H1 (cell line): ENCODE measurements around the gene TROAP. TPM values are rescaled to one million over a fixed set of nuclear protein-coding genes. Genes with fewer than 3 reads are reported as not detected.
"Not testable (repeated sequence)": the region's sequence is repeated elsewhere in the genome, so short reads cannot be mapped to it uniquely, and the experiment has no call there.

Source experiments
- CTCF ChIA-PET: fragments of 300-600 bp; sonication (Branson Sonifier 250); formaldehyde crosslinking; loops from one replicate; lab custom pipeline; 2021; ENCODE audit not compliant: partially characterized antibody; lab: Charles Lee
- POLR2A ChIA-PET: fragments of 300-600 bp; sonication (Branson Sonifier 250); formaldehyde crosslinking; loops from one replicate; lab custom pipeline; 2021; ENCODE audit warnings: inconsistent platforms; ENCODE audit not compliant: partially characterized antibody; lab: Charles Lee
- DNase-seq, 2 experiments: peaks; one replicate each; pipeline versions ENCODE4 v3.0.0 to v3.0.0-alpha.2; 2010 to 2022; ENCODE audit warnings: low spot score in 2 of 2, low read depth in 1 of 2, mixed read lengths in 1 of 2
- FAIRE-seq: peaks from 2 replicates; lab custom pipeline; 2011; peaks lifted over from hg19 to GRCh38; lab: Jason Lieb, UNC
- H2AFZ ChIP-seq: 2 replicates; pipeline ENCODE4 v1.8.1; 2012; ENCODE audit warnings: low read length, inconsistent platforms
- H2AK5ac ChIP-seq: 2 replicates; pipeline ENCODE4 v1.6.1; 2013; ENCODE audit warnings: low read depth, low read length
- H2BK120ac ChIP-seq: replicated peaks from 2 replicates; pipeline ENCODE3; 2013; ENCODE audit warnings: low read depth, low read length, inconsistent platforms
- H2BK12ac ChIP-seq: 2 replicates; pipeline ENCODE4 v1.6.1; 2013; ENCODE audit warnings: low read depth, low read length
- H2BK15ac ChIP-seq: 2 replicates; pipeline ENCODE4 v1.6.1; 2013; ENCODE audit warnings: low read length
- H2BK20ac ChIP-seq: 2 replicates; pipeline ENCODE4 v1.6.1; 2013; ENCODE audit warnings: low read length
- H2BK5ac ChIP-seq: 2 replicates; pipeline ENCODE4 v1.6.1; 2013; ENCODE audit warnings: low read depth, low read length
- H3K14ac ChIP-seq: 2 replicates; pipeline ENCODE4 v1.6.1; 2013; ENCODE audit warnings: inconsistent platforms; ENCODE audit not compliant: insufficient read length
- H3K18ac ChIP-seq: 2 replicates; pipeline ENCODE4 v1.6.1; 2013; ENCODE audit warnings: low read length; ENCODE audit errors: extremely low read depth
- H3K23ac ChIP-seq: 2 replicates; pipeline ENCODE4 v1.6.1; 2013; ENCODE audit warnings: inconsistent platforms; ENCODE audit not compliant: insufficient read length
- H3K23me2 ChIP-seq: 2 replicates; pipeline ENCODE4 v1.6.1; 2013; ENCODE audit warnings: low read depth, low read length
- H3K27ac ChIP-seq: 2 replicates; pipeline ENCODE4 v1.6.1; 2011; ENCODE audit warnings: low read depth, low read length, inconsistent platforms
- H3K27me3 ChIP-seq, 4 experiments: replicated peaks in 1 of 4; 1 replicate in 1 of 4; 2 replicates in 3 of 4; pipeline versions ENCODE4 v1.6.1 to v1.8.1; 2011 to 2013; ENCODE audit warnings: low read length in 3 of 4, mild to moderate bottlenecking in 3 of 4, inconsistent platforms in 2 of 4, mixed read lengths in 2 of 4, moderate library complexity in 1 of 4; ENCODE audit not compliant: control insufficient read depth in 3 of 4, insufficient read depth in 3 of 4; ENCODE audit errors: extremely low read depth in 1 of 4
- H3K36me3 ChIP-seq, 4 experiments: 2 replicates each; pipeline versions ENCODE4 v1.6.1 to v1.8.1; 2011 to 2013; ENCODE audit warnings: mild to moderate bottlenecking in 4 of 4, low read length in 3 of 4, moderate library complexity in 2 of 4, control low read depth in 1 of 4, inconsistent platforms in 1 of 4; ENCODE audit not compliant: insufficient read depth in 4 of 4, control insufficient read depth in 2 of 4
- H3K4ac ChIP-seq: replicated peaks from 2 replicates; pipeline ENCODE3; 2013; ENCODE audit warnings: low read length, low read depth, mixed read lengths, inconsistent platforms; ENCODE audit not compliant: insufficient read length
- H3K4me1 ChIP-seq, 4 experiments: replicated peaks in 1 of 4; 1 replicate in 1 of 4; 2 replicates in 3 of 4; pipeline versions ENCODE4 v1.6.1 to v1.8.1; 2011 to 2013; ENCODE audit warnings: low read length in 3 of 4, inconsistent platforms in 2 of 4, mixed read lengths in 1 of 4; ENCODE audit not compliant: insufficient read depth in 4 of 4, control insufficient read depth in 3 of 4
- H3K4me2 ChIP-seq, 2 experiments: 2 replicates each; pipeline versions ENCODE4 v1.6.1 to v1.8.1; 2011 to 2013; ENCODE audit warnings: low read depth in 2 of 2, low read length in 2 of 2, control low read depth in 1 of 2, inconsistent platforms in 1 of 2, mild to moderate bottlenecking in 1 of 2; ENCODE audit not compliant: insufficient read depth in 1 of 2
- H3K4me3 ChIP-seq, 4 experiments: fragments of 200-600, 300-600 bp in 1 of 4; sonication (generic), shearing (Covaris generic), sonication (Bioruptor Twin) in 1 of 4; 2 replicates each; pipeline versions ENCODE4 v1.5.1 to v1.8.1; 2011 to 2016; ENCODE audit warnings: low read length in 4 of 4, low read depth in 3 of 4, control low read depth in 2 of 4, inconsistent platforms in 2 of 4, mild to moderate bottlenecking in 2 of 4, mixed read lengths in 1 of 4, moderate library complexity in 1 of 4; ENCODE audit not compliant: insufficient read depth in 2 of 4; ENCODE audit errors: extremely low read depth in 1 of 4
- H3K56ac ChIP-seq: replicated peaks from 2 replicates; pipeline ENCODE3; 2013; ENCODE audit warnings: low read depth, mild to moderate bottlenecking, mixed read lengths, low read length, inconsistent platforms; ENCODE audit not compliant: insufficient read length
- H3K79me1 ChIP-seq: 2 replicates; pipeline ENCODE4 v1.6.1; 2013; ENCODE audit warnings: low read depth, low read length, control low read depth
- H3K79me2 ChIP-seq, 2 experiments: 2 replicates each; pipeline versions ENCODE4 v1.6.1 to v1.8.1; 2012 to 2013; ENCODE audit warnings: low read length in 2 of 2, mild to moderate bottlenecking in 2 of 2, inconsistent platforms in 1 of 2; ENCODE audit not compliant: insufficient read depth in 2 of 2, control insufficient read depth in 1 of 2
- H3K9ac ChIP-seq, 4 experiments: replicated peaks in 1 of 4; 1 replicate in 1 of 4; 2 replicates in 3 of 4; pipeline versions ENCODE4 v1.6.1 to v1.8.1; 2011 to 2013; ENCODE audit warnings: low read depth in 3 of 4, low read length in 3 of 4, control low read depth in 2 of 4, mild to moderate bottlenecking in 2 of 4, moderate library complexity in 2 of 4, inconsistent platforms in 1 of 4; ENCODE audit errors: extremely low read depth in 1 of 4
- H3K9me3 ChIP-seq, 2 experiments: 2 replicates each; pipeline versions ENCODE4 v1.6.1 to v1.8.1; 2012 to 2013; ENCODE audit warnings: mild to moderate bottlenecking in 2 of 2, moderate library complexity in 2 of 2, control low read depth in 1 of 2, inconsistent platforms in 1 of 2, low read depth in 1 of 2, low read length in 1 of 2, mixed read lengths in 1 of 2; ENCODE audit not compliant: insufficient read depth in 2 of 2
- H4K20me1 ChIP-seq, 2 experiments: replicated peaks in 1 of 2; 2 replicates each; pipeline versions ENCODE3 to v1.8.1; 2011 to 2013; ENCODE audit warnings: inconsistent platforms in 2 of 2, low read length in 2 of 2, mild to moderate bottlenecking in 1 of 2; ENCODE audit not compliant: insufficient read depth in 2 of 2, control insufficient read depth in 1 of 2
- H4K5ac ChIP-seq: 2 replicates; pipeline ENCODE4 v1.6.1; 2013; ENCODE audit warnings: low read length, low read depth, mixed read lengths, inconsistent platforms; ENCODE audit not compliant: insufficient read length
- H4K8ac ChIP-seq: 2 replicates; pipeline ENCODE4 v1.8.0; 2013; ENCODE audit warnings: mild to moderate bottlenecking, moderate library complexity, low read length, inconsistent platforms; ENCODE audit not compliant: insufficient read depth; ENCODE audit errors: extremely low read depth
- H4K91ac ChIP-seq: replicated peaks from 2 replicates; pipeline ENCODE3; 2013; ENCODE audit warnings: low read length, mixed read lengths, inconsistent platforms; ENCODE audit not compliant: insufficient read length
- WGBS, 2 experiments: shearing (Covaris generic) in 1 of 2; methylation state at CpG; one replicate each; pipeline versions ENCODE4 v1.1.6 to v1.1.7; 2013 to 2015; ENCODE audit warnings: low lambda C conversion rate in 2 of 2, mixed read lengths in 2 of 2, inconsistent platforms in 1 of 2, low coverage in 1 of 2, missing lambda C conversion rate in 1 of 2; ENCODE audit not compliant: insufficient replicate concordance in 2 of 2, insufficient coverage in 1 of 2, insufficient read length in 1 of 2; ENCODE audit errors: extremely low coverage in 1 of 2, missing lambda C conversion rate in 1 of 2; 5-methylcytosine and 5-hydroxymethylcytosine counted together
- polyA plus RNA-seq, 7 experiments: library from polyadenylated mRNA; depleted of rRNA in 3 of 7; stranded (reverse) in 5 of 7; unstranded in 2 of 7; fragments of >200 nt in 5 of 7; fragments of 200-250 nt in 2 of 7; gene quantifications; 1 replicate in 5 of 7; 2 replicates in 1 of 7; 4 replicates in 1 of 7; pipeline versions ENCODE4 v1.2.1 to v1.2.3, GENCODE V29; 2011 to 2013; ENCODE audit warnings: missing spikeins in 2 of 7, mixed read lengths in 2 of 7
- total RNA-seq: library from RNA; stranded (reverse); fragmentation: NEBNext Ultra II Directional; extraction: Animal tissue kit (Norgen Biotek cat#: 25700); gene quantifications from 2 replicates; pipeline ENCODE4 v1.2.1, GENCODE V29; 2021

TROAP gene
- total and polyA plus RNA-seq, 2 of the 8 experiments (the other 6 are each of a cell fraction or from before 2014, with no cell fraction given): 36.7 to 52.0 TPM

GRCh38 chr12:49280545-49280944 is 42.5 kb upstream of the TROAP start:
- ChIA-PET POLR2A (interaction anchor here (1.3 to 6.7 kb wide), 4 partner anchors 10 to 257 kb away, joined by 3 to 111 read pairs (median 13); partner anchors contain the start of gene TUBA1C), CTCF (interaction anchor here (0.6 to 17.0 kb wide), 6 partner anchors 8 to 124 kb away, joined by 3 to 172 read pairs (median 6); partner anchors contain the start of gene PRPH)
- not testable (repeated sequence) for H4K91ac ChIP-seq, H3K27me3 ChIP-seq, H3K14ac ChIP-seq, H2AK5ac ChIP-seq, H3K9ac ChIP-seq, H2BK20ac ChIP-seq, H3K4me1 ChIP-seq, H3K79me1 ChIP-seq, H4K20me1 ChIP-seq, H3K27ac ChIP-seq, H2BK120ac ChIP-seq, H4K8ac ChIP-seq, H3K36me3 ChIP-seq, DNase-seq, H3K4me2 ChIP-seq, H2BK12ac ChIP-seq, H2BK15ac ChIP-seq, H3K79me2 ChIP-seq, H3K23me2 ChIP-seq, H3K9me3 ChIP-seq, H3K56ac ChIP-seq, H2AFZ ChIP-seq, H3K18ac ChIP-seq, H3K4me3 ChIP-seq, FAIRE-seq, H3K4ac ChIP-seq, H3K23ac ChIP-seq, H2BK5ac ChIP-seq, H4K5ac ChIP-seq
- WGBS, 2 experiments: 94% methylated on average over 6 of the region's 6 CpGs; no CpG with 5 or more reads in 1 of the 2 experiments
